OCI-LY3 (cell line): Measurements from ENCODE around the gene EID1.

Source experiments
- EZH2phosphoT487 ChIP-seq: fragments of 200-600 bp; shearing (Covaris generic); IDR thresholded peaks from 2 replicates; pipeline ENCODE4 v1.6.1; 2018; ENCODE audit warnings: antibody characterized with exemption, mixed run types, low read depth
- TF ChIP-seq, protein P1 (sequence below): fragments of 200-600, 300-600 bp; sonication (generic); IDR thresholded peaks from 2 replicates; pipeline ENCODE4 v1.5.1; 2014; ENCODE audit warnings: antibody characterized with exemption, low read length, low read depth

DNA sequence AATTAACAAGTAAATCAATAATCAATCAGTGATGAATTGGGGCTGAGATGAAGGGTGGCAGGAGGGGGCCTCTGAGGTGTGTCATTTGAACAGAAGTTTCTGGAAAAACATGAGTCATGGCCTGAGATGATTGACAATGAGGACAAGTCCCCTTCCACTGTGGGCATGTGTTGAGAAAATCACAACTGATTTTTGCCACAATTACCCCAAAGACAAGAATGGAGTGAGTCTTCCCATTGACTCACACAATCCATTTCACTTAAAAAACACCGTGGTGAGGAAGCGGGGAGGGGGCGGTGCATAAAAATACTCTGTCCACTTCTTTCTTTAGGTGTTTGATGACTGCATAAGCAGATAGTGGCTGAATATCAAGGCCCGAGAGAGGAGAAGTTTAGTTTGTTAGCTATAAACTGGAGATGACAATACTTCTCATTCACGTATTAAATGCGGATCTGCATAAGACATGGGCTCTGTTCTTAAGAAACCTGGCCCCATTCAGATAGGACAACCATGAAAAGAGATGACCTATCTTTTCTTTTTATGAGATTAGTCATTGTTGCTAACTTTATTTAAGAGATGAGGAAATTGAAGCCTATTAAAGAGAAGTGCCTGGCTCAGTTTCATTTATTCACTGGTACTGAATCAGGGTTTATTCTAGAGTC, 51.1 kb downstream of the EID1 start:
- TF ChIP-seq, protein P1, sequence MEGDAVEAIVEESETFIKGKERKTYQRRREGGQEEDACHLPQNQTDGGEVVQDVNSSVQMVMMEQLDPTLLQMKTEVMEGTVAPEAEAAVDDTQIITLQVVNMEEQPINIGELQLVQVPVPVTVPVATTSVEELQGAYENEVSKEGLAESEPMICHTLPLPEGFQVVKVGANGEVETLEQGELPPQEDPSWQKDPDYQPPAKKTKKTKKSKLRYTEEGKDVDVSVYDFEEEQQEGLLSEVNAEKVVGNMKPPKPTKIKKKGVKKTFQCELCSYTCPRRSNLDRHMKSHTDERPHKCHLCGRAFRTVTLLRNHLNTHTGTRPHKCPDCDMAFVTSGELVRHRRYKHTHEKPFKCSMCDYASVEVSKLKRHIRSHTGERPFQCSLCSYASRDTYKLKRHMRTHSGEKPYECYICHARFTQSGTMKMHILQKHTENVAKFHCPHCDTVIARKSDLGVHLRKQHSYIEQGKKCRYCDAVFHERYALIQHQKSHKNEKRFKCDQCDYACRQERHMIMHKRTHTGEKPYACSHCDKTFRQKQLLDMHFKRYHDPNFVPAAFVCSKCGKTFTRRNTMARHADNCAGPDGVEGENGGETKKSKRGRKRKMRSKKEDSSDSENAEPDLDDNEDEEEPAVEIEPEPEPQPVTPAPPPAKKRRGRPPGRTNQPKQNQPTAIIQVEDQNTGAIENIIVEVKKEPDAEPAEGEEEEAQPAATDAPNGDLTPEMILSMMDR, result no peak
- no peak for TF ChIP-seq EZH2phosphoT487
